HG02759 (cell line): Measurements from ENCODE around the gene INHA.
A peak's percentile ranks its signal among the peaks of the same experiment; 100 is the strongest.

Experiments
- ATAC-seq: cut with Tn5 transposase; IDR thresholded peaks from one replicate; pipeline ENCODE4 v1.9.1; 2021; ENCODE audit warnings: mild to moderate bottlenecking, moderate library complexity; ENCODE audit not compliant: unreplicated experiment

INHA gene

GRCh38 chr2:219571311-219572236 is 536 bp upstream of the INHA start, which contains the start of gene OBSL1:
Gene OBSL1, minus strand, starts transcription at chr2:219571539. Its CDS starts 307 bp downstream, at chr2:219571232.
- ATAC-seq, result no peak

DNA sequence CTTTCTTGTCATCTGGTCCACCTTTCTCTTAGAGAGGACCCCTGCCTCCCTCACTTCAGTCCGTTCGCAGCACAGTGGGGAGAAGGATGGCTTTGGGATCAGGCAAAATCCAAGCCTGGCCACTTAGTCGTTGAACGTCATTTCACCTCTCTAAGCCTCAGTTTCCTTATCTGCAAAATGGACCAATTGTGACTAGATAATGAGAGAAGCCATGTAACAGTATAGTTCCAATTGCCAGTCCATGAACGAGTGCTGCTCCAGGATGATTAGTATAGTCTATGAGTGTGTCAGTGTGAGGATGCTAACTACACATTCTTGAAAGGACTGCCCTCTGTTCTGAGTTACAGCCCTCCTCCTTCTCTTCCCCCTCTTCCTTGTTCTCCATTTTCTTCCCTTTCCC is 1.1 kb downstream of the INHA start:
- ATAC-seq, result no peak

- no peak for ATAC-seq
Measured at GRCh38 chr2:219574484-219575311, 2.6 kb downstream of the INHA start.

DNA sequence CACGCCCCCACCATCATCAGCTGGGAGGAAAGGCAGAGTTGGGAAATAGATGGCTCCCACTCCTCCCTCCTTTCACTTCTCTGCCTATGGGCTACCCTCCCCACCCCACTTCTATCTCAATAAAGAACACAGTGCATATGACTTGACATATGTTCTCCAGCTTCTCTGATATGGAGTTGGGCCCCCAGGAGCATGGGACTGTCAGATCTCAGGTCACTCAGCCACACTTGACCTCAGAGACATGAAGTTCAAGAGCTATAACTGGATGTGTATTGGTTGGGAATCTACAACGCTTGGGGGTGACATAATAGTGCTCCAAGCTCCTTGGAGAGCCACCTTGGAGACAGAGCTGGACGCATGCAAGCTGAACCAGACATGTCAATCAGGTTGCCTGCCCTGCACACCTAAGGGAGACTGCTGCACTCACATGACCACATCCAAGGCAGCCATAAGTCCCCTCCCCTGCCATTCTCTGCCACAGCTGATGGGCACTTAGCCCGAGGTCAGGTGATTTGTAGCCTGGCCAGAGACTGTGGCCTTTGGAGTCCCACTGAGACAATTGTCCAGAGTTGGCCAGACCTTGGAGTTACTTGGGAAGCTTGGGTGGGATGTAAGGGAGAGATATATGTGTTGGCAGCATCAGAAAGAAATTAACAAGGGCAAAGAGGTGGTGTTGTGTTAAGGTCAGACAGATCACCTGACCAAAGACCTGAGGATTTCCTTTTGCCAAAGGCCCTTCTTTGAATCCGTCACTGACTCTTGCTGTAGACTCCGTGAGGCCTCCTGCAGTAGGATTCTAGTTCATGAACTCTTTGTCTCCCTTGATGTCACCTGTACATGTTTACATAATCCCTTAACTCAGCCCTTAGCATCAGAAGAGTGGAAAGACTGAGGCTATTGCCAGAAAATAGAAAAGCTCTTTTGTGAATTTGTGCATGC is 3.7 kb downstream of the INHA start:
- no peak for ATAC-seq

DNA sequence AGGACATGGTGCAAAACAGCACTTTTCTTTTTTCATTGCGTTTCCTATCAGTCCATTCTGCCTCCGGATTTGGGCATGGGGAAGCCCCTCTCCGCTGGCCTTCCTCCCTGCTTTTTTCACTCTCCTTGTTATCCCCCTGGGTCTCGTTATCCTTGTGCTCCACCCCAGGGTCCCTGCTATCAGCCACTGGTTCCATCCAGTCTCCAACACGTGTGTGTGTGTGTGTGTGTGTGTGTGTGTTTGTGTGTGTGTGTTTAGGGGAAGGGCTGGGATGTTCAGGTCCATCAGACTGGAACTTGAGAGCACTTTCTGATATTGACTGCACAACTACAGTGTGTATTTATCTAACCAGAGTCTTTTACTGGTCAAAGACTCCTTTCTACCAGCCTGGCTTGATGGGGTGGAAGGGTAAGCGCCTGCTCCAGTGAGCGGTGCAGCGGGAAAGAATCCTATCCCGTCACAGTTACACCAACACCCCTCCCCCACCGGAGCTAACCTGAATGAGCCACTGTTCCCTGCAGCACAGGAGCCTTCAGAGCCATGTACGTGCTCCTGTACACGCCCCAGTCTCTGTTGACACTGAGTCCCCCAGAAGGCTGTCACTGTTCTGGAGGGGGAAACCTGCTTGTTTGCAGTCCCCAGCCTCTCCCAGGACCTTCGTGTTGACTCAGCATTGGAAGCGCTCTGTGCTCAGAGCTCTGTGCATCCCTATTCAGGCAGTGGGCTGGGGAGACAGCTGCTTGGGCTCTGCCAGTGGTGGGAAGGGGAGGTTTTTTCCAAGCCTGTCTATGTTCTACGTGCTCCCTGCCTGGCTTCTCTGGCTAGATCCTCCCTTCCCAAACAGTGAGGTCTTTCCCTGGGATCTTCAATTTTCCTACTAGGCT is 4.6 kb downstream of the INHA start:
- ATAC-seq, result no peak

DNA sequence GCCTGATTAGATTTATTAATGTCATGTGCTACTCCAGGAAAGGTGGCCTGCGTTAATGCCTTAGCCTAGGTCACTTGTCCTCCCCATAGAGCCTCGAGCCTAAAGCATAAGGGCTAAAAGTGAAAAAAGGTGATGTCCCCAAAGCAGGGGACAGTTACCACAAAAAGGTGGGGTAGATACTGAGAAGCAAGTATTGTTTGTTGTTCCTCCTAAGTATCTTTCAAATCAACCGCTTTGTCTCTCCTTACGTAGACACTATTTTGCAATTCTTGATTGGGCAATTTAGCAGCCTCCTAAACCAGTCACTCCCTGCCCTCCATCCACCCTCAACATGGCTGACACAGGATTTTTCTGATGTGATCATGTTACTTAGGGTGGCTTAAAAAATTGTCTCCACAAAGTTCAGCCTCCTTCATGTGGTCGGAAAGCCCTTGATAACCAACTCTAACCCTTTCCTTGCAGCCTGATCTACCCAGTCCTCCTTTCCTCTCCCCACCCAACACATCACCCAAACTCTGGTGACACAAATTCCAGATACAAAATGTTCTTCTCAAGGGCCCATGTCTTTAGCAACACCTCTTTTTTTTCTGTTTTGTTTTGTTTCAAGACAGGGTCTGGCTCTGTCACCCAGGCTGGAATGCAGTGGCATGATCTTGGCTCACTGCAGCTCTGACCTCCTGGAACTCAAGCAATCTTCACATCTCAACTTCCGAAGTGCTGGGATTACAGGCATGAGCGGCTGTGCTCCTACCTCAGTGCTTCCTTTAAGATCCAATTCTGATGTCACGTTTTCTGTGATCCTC is 6.9 kb downstream of the INHA start:
- no peak for ATAC-seq

DNA sequence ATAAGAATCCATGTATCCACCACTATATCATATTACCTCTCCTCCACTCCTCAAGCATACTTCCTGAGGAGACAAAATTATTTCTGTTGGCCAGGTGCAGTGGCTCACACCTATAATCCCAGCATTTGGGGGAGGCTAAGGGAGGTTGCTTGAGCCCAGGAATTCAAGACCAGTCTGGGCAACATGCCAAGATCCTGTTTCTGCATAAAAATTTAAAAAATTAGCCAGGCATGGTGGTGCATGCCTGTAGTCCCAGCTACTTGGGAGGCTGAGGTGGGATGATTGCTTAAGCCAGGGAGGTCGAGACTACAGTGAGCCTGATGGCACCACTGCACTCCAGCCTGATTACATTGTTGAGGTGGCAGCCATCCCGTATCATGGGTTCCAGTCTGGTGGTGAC is 9.2 kb downstream of the INHA start:
- no peak for ATAC-seq

DNA sequence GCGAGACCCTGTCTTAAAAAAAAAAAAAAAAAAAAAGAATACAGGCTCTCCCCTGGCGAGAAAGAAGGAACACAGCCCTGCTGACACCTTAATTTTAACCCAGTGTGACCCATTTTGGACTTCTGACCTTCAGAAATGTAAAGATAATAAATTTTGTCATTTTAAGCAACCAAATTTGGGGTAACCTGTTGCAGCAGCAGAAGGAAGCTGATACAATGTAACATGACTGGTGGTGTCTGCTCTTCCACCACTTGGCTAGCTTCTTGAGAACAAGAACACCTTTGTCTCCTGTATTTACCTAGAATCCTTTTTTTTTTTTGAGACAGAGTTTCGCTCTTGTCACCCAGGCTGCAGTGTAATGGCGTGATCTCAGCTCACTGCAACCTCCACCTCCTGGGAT is 19.0 kb downstream of the INHA start:
- no peak for ATAC-seq

DNA sequence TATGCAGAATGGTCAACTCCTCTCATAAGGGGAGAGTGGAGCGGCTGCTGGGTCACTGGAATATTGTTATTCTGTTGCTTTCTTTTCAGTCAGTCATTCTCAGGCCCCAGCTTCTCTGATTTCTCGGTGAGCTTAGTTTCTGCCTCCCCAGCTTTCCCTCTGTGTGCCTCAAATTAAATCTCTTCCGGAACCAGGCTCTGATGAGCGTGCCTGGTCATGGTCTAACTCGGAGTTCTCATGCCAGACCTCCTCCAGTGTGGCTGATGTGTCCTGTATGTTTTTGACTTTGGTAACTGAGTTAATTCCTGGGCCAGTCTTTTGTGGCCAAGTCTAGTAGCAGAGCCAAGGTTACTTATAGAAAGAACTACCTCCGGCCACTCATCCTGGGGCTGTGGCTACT is 20.6 kb downstream of the INHA start:
- ATAC-seq, result no peak

DNA sequence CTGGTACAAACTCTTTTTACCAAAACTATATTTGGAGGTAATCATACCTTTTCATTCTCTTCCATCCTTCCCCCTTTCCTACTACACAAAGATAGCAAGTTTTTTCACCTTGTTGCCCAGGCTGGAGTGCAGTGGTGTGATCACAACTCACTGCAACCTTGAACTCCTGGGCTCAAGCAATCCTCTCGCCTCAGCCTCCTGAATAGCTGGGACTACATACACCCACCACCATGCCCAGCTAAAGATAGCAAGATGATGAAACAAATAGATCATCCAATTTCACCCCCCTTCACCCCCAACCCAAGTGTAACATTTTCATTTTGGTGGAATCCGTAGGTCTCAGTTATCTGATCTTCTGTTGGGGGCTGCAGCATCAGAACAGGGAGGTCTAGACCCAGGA is 21.0 kb downstream of the INHA start:
- ATAC-seq, result no peak

GRCh38 chr2:219595256-219595655 is 23.1 kb downstream of the INHA start:
- ATAC-seq, result no peak

GRCh38 chr2:219596954-219597551 is 24.9 kb downstream of the INHA start:
- peak; percentile 3 for ATAC-seq

GRCh38 chr2:219597552-219598307 is 25.6 kb downstream of the INHA start, which contains the start of gene STK11IP:
Gene STK11IP, plus strand, starts transcription at chr2:219597857. Its CDS starts 263 bp downstream, at chr2:219598120.
- ATAC-seq, result peak; percentile 91

GRCh38 chr2:219598308-219599078 is 26.4 kb downstream of the INHA start:
- no peak for ATAC-seq

- no peak for ATAC-seq
Measured at GRCh38 chr2:219603771-219604170, 31.7 kb downstream of the INHA start.

DNA sequence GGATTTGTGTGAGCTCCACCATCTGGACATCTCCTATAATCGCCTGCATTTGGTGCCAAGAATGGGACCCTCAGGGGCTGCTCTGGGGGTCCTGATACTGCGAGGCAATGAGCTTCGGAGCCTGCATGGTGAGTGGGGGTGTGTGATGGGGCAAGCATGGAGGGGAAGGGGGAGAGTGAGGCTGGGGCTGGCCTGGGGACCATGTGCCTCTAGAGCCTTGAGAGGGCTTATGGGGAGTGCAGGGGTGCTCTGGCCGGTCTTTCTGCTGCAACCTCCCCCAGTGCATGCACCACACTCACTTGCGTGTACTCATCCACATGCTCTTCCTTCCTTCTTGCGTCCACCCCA is 33.5 kb downstream of the INHA start:
- ATAC-seq, result no peak

GRCh38 chr2:219607931-219608330 is 35.8 kb downstream of the INHA start:
- no peak for ATAC-seq
